Fibroblast of peridontal ligament (primary cell): Measurements from ENCODE around the gene CDH12.
"Not testable (repeated sequence)": the region's sequence is repeated elsewhere in the genome, so short reads cannot be mapped to it uniquely, and the experiment has no call there.

Source experiments
- DNase-seq: peaks from one replicate; pipeline ENCODE4 v3.0.0-alpha.2; 2010; ENCODE audit errors: extremely low read depth

Gene CDH12

GRCh38 chr5:22852807-22853660 lies at the start of gene CDH12:
Gene CDH12 (minus strand): TSS chr5:22853344.
- no peak for DNase-seq

GRCh38 chr5:22901885-22902284 lies 48.7 kb upstream of the CDH12 start:
- DNase-seq: no peak

- DNase-seq: no peak
Observed at GRCh38 chr5:22900801-22901310, 47.7 kb upstream of the CDH12 start.

- DNase-seq: no peak
Observed at GRCh38 chr5:22899341-22899740, 46.2 kb upstream of the CDH12 start.

- no peak for DNase-seq
Observed at GRCh38 chr5:22896152-22896551, 43.0 kb upstream of the CDH12 start.

GRCh38 chr5:22892441-22892840 lies 39.3 kb upstream of the CDH12 start:
- no peak for DNase-seq

GRCh38 chr5:22889720-22890119 lies 36.6 kb upstream of the CDH12 start:
- no peak for DNase-seq

GRCh38 chr5:22887566-22887965 lies 34.4 kb upstream of the CDH12 start:
- no peak for DNase-seq

GRCh38 chr5:22858911-22859310 lies 5.8 kb upstream of the CDH12 start:
- DNase-seq: not testable (repeated sequence)

GRCh38 chr5:22855824-22856223 lies 2.7 kb upstream of the CDH12 start:
- no peak for DNase-seq

GRCh38 chr5:22850981-22851380 lies 2.2 kb downstream of the CDH12 start:
- DNase-seq: no peak

GRCh38 chr5:22846693-22847092 lies 6.5 kb downstream of the CDH12 start:
- DNase-seq: no peak

- DNase-seq: no peak
Observed at GRCh38 chr5:22844636-22845035, 8.5 kb downstream of the CDH12 start.

- DNase-seq: no peak
Observed at GRCh38 chr5:22844155-22844554, 9.0 kb downstream of the CDH12 start.

- DNase-seq: no peak
Observed at GRCh38 chr5:22842574-22842973, 10.6 kb downstream of the CDH12 start.

- no peak for DNase-seq
Observed at GRCh38 chr5:22837803-22838202, 15.3 kb downstream of the CDH12 start.

GRCh38 chr5:22835686-22836085 lies 17.5 kb downstream of the CDH12 start:
- no peak for DNase-seq

GRCh38 chr5:22793463-22793862 lies 59.7 kb downstream of the CDH12 start:
- no peak for DNase-seq

GRCh38 chr5:22787807-22788206 lies 65.3 kb downstream of the CDH12 start:
- no peak for DNase-seq

GRCh38 chr5:22787398-22787797 lies 65.7 kb downstream of the CDH12 start:
- no peak for DNase-seq

- no peak for DNase-seq
Observed at GRCh38 chr5:22780756-22781155, 72.4 kb downstream of the CDH12 start.

- no peak for DNase-seq
Observed at GRCh38 chr5:22779499-22779898, 73.6 kb downstream of the CDH12 start.

- no peak for DNase-seq
Observed at GRCh38 chr5:22776285-22776684, 76.9 kb downstream of the CDH12 start.

GRCh38 chr5:22774214-22774613 lies 78.9 kb downstream of the CDH12 start:
- DNase-seq: not testable (repeated sequence)
